Astrocyte of the cerebellum (primary cell): Measurements from ENCODE around the gene CBX1.

Experiments used
- DNase-seq: peaks from one replicate; pipeline ENCODE4 v3.0.0-alpha.2; 2011; ENCODE audit warnings: low read depth
- H3K4me3 ChIP-seq: 2 replicates; pipeline ENCODE4 v1.5.1; 2011; ENCODE audit warnings: mild to moderate bottlenecking, low read depth, low read length, moderate library complexity
- CTCF ChIP-seq: IDR thresholded peaks from 2 replicates; pipeline ENCODE4 v1.5.1; 2012; ENCODE audit warnings: low read length, low read depth, moderate library complexity, mild to moderate bottlenecking; ENCODE audit errors: missing control alignments
- in situ Hi-C: cut with HindIII; loops from 2 replicates; pipeline ENCODE4 v1.10.0; 2017; ENCODE audit warnings: low sequenced_read_pairs

CBX1 gene

GRCh38 chr17:48053758-48054237, 47.5 kb downstream of the CBX1 start:
- no peak for DNase-seq
- peak overlapping the region; percentile 33 for H3K4me3 ChIP-seq
- TF ChIP-seq CTCF, result no peak
- in situ Hi-C loops, result no loop called here

- no peak for DNase-seq
- H3K4me3 ChIP-seq, result peak overlapping the region; percentile 33
- no peak for TF ChIP-seq CTCF
- in situ Hi-C loops, result no loop called here
These were observed 48.1 kb downstream of the CBX1 start for GRCh38 chr17:48052956-48053757.

- H3K4me3 ChIP-seq, result peak overlapping the region; percentile 69
- peak; percentile 40 for TF ChIP-seq CTCF
- in situ Hi-C loops, result no loop called here
- DNase-seq, result peak; percentile 98
These were observed 49.4 kb downstream of the CBX1 start for GRCh38 chr17:48051706-48052486.

- TF ChIP-seq CTCF, result no peak
- in situ Hi-C loops, result no loop called here
- peak overlapping the region; percentile 69 for H3K4me3 ChIP-seq
- DNase-seq, result no peak
These were observed 50.0 kb downstream of the CBX1 start for GRCh38 chr17:48051283-48051682.

- H3K4me3 ChIP-seq, result peak overlapping the region; percentile 69
- in situ Hi-C loops, result no loop called here
- DNase-seq, result peak; percentile 57
- no peak for TF ChIP-seq CTCF
These were observed 52.7 kb downstream of the CBX1 start for GRCh38 chr17:48048384-48049126.

- peak within 1 kb of the TSS; percentile 74 for H3K4me3 ChIP-seq
- in situ Hi-C loops, result no loop called here
- TF ChIP-seq CTCF, result no peak
- peak; percentile 100 for DNase-seq
These were observed 53.4 kb downstream of the CBX1 start, which contains the start of gene NFE2L1 for GRCh38 chr17:48047741-48048383. NFE2L1 (plus strand) TSS chr17:48048359; CDS start chr17:48051119, 2,760 bp downstream.
